DMS 273 treated with DMSO at 0.1 percent for 48 hours (cell line): ENCODE measurements around the gene RABGEF1.
"Not testable (repeated sequence)": the region's sequence is repeated elsewhere in the genome, so short reads cannot be mapped to it uniquely, and the experiment has no call there.

ENCODE experiments used
- DNase-seq: peaks from one replicate; lab custom pipeline; 2025; lab: John Stamatoyannopoulos, UW

RABGEF1 gene

DNA sequence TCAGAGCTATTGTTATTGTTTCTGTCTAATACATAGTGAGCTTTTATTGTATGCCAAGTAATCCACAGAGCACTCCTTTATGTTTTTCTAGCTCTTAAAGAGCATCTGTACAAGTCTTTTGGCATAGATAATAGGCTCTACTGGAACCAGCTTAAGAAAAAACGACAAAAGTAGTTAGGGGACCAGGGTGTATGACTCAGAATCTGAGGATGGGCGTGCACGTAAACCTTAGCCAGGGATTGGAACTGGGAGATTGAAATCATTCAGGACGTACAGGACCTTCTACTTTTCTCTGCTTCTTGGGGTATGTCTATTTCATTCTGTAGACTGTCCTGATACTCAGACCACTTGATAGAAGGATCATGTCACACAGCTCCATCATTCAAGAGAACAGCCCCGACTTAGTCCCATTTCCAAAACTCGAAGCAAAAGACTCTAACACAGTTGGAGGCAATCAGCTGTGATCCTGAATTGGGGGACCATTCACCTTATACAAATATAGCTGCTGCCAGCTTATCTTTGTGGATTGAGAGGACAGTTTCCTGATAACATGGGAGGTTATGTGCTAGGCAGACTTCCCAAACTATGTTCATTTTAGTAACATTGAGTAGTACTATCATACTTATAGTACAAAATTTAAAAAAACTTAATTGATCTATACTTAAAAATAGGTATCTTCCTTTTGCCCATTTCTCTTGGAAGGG is 24.9 kb downstream of the RABGEF1 start:
- not testable (repeated sequence) for DNase-seq

- no peak for DNase-seq
These were observed 25.5 kb downstream of the RABGEF1 start for GRCh38 chr7:66766041-66766440.

GRCh38 chr7:66767486-66767885 is 27.0 kb downstream of the RABGEF1 start:
- DNase-seq = not testable (repeated sequence)

GRCh38 chr7:66768865-66769832 is 28.6 kb downstream of the RABGEF1 start:
- DNase-seq = no peak

DNA sequence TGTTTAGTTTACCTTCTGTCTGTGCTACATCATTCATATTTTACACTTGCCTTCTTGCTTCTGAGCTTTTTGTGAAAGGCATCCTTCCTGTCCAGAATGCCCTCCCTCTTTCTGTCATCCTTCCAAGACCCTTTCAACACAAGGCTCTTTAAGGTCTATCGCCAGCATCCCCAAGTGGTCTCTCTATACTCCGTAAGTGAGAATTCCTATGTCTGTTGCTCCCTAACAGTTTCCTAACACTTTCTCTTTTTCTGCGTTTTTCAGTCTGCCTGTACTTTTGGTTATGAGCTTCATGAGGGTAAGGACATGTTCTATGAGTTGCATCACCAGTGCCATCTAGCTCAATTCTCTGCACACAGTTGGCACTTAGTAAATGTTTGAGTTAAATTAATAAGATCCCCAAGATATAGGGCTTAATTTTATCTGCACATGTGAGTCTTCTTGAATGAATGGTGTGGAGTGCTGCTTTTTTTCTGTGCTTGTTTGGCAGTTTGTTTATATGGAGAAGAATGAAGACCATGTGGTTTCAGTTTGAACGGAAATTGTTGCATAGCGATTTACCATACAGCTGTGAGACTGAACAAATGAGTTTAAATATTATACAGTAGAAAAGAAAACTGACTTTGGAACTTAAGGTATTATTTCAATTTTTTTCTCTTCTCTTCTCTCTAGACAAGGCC is 29.4 kb downstream of the RABGEF1 start:
- no peak for DNase-seq

GRCh38 chr7:66771795-66772194 is 31.3 kb downstream of the RABGEF1 start:
- DNase-seq = no peak

DNA sequence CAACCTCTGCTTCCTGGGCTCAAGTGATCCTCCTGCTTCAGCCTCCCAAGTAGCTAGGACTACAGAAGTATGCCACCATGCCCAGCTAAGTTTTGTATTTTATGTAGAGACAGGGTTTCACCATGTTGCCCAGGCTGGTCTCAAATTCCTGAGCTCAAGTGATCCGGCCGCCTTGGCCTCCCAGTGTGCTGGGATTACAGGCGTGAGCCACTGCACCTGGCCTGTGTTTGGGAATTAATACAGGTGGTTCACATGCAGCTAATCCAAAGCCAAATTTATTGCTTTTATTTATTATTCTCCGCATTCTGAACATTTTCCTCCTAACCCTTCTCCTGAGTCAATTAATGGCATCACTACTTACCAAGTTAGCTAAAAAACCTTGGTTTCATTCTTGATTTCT is 33.2 kb downstream of the RABGEF1 start:
- DNase-seq = not testable (repeated sequence)

DNA sequence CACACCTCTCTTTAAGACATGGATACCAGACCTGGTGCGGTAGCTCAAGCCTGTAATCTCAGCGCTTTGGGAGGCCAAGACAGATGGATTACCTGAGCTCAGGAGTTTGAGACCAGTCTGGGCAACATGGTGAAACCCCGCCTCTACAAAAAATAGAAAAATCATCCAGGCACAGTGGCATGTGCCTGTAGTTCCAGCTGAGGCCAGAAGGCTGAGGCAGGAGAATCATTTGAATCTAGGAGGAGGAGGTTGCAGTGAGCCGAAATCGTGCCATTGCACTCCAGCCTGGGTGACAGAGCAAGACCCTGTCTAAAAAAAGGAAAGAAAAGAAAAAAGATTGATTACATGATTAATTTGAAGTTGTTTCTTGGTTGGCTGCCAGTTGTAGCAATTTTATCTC is 35.9 kb downstream of the RABGEF1 start:
- DNase-seq = not testable (repeated sequence)

GRCh38 chr7:66776800-66777442 is 36.4 kb downstream of the RABGEF1 start:
- DNase-seq = no peak

DNA sequence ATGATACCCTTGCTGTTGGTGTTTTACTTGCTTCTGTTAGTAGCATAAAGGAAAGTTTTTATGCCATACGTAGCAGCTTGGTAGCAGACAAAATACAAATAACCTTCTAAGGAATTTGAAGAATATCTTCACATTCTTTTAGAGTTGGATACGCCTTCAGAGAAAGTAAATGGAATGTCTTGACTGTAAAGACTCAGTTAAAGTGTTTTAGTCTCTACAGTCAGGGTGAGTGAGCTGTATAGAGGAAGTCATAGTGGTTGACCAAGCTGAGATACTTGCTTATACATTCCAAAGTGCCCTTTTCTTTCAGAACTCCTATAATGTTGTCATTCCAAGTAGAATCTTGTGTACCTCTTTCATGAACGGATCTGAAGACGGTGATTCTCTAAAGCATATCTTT is 37.7 kb downstream of the RABGEF1 start:
- no peak for DNase-seq

GRCh38 chr7:66779669-66780409 is 39.3 kb downstream of the RABGEF1 start:
- no peak for DNase-seq

DNA sequence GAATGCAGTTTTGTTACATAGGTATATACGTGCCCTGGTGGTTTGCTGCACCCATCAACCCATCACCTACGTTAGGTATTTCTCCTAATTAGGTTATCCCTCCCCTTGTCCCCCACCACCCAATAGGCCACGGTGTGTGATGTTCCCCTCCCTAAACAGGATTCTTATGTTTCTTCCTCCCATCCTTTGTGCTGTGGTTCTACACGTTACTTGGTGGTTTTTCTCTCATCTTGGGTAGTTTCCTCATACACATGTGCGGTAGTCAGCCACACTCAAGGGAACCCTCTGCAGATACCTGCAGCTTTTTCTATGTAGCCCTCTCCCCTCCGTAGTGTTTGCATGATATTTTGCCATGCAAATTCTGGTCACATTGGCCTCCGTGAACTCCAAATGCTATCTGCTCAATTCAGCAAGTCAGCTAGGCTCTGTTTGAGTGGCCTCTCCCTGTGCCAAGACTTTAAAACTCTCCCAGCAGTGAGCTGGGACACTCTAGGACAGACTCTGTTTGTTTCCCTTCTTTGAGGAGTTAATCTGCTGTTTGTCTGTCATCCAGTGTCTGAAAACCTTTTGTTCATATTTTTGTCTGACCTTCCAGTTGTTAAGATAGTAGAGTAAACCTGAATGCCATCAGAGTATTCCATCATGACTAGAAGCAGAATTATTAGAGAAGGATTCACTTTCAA is 41.0 kb downstream of the RABGEF1 start:
- DNase-seq = no peak

DNA sequence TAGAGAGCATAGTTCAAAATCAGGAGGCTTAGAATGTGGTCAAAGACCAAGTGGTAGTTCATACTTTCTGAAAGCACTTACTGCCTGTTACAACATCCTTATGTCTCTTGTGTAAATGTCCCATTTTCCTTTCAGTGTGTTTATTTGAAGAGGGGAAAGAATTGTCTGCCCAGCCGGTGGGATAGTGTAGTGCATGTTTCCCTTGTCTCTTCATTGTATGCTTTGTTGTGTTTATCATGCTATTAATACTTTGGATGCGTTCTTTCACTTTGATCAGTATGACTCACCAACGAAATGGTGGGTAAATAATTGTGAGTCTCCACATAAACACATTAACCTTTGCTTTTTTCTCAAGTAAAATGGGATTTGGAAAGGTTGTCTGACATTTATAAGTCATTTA is 42.3 kb downstream of the RABGEF1 start:
- DNase-seq = not testable (repeated sequence)

GRCh38 chr7:66783887-66784595 is 43.5 kb downstream of the RABGEF1 start:
- DNase-seq = not testable (repeated sequence)

DNA sequence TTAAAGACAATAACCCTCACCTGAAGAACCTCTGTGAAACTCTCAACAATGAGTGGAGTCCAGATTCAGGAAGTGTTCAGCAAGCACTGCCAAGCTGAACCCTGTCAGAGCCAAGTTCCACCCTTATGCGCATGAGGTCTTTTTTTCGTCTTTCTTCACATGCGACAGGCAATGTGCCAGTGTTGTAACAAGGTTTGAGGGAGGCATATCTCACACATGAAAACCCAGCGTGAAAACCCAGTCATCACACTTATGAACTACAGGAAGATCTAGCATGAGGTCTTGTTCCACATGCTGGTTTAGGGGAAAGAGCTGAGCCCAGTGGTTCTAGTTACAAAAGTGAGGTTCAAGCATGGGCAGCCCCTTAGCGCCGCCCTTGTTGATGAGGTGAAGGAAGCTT is 49.7 kb downstream of the RABGEF1 start:
- DNase-seq = no peak

DNA sequence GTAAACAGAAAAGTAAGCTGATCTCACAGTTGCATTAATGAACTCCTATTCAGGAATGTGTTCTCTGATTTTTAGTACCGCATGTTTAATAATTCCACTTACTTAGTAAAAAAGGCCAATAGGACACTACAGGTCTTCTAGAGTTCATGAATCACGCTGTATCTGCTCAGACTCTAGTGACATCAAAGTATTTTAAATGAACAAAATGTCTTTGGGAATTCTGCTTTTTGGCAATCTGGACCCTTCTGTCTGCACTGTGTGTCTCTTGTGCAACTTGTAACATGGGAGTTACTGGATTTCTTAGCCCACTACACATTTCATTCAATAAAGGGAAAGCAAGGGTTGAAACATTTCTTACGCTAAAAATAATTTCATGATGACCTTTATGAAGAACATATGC is 50.2 kb downstream of the RABGEF1 start:
- DNase-seq = no peak

DNA sequence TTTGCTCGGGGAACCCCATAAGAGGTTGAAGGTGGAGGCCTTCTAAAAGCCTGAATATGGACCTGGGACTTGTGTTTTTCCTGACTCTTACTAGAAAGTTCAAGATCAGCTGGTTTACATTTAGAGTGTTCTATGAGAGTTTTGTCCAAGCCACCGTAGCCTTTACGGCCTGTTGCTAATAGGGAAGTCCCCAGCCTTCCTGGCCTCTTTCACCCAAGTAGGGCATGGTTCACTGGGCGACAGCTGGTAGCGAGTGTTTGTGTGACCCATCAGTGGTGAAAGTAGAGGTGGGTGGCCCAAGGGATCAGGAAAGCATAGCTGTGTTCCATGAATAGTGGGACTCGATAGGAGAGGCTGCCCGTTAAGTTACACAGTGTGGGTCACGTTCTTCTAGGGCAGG is 60.1 kb downstream of the RABGEF1 start:
- DNase-seq = no peak

DNA sequence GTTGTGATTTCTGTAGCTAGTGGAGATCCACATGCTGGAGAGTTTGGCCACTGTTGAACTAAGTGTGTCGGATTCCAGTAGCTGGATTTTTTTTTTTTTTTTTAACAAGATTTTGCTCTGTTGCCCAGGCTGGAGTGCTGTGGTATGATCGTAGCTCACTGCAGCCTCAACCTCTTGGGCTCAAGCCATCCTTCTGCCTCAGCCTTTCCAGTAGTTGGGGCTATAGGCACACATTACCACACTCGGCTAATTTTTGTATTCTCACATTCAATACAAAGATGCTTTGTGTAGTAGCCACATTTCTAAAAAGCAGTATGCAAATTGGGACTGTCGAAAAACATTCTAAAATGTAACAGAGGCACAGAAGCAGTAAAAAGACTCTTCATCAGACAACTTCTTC is 63.5 kb downstream of the RABGEF1 start:
- DNase-seq = no peak

DNA sequence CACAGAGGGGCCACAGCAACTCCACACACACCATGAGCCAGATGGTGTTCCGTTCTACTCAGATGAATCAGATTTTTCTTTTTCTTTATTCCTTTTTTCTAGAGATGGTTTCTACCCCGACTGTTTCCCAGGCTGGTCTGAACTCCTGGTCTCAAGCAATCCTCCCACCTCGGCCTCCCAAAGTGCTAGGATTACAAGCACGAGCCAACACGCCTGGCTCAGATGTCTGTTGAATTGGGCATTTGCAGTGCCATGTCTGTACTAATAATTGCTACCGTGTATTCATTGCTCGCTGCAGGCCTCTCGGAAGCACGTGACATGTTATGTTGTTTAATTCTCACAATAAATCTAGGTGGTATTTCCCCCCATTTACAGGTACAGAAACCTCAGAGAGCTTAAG is 67.2 kb downstream of the RABGEF1 start:
- no peak for DNase-seq

DNA sequence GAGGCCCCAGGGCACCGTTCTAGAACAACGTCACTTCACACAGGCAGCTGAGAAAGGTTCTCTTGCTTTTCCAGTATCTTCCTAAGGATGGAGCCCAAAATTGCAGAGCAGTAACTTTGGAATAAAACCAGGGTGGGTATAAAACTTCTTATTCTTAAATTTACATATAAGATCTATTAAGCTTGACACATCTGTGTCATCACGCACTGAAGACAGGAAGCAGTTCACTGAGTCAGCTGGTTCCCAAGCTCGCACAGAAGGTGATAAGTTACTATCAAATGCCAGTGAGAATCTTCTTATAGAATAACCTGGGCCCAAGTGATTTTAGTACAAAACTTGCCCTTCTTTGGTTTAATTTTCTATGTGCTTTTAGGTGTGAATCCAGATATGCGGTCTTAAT is 70.2 kb downstream of the RABGEF1 start:
- DNase-seq = no peak
